ENCODE results near the gene TMEM121. TPM values are rescaled to one million over a fixed set of nuclear protein-coding genes. Genes with fewer than 3 reads are reported as not detected.

TMEM121 gene
- total and polyA plus RNA-seq, 10 of the 15 experiments (the other 5 are each of a cell fraction or from before 2014, with no cell fraction given): 0.04 to 4.9 (median 1.2) TPM; not detected in 2

GRCh38 chr14:105540811-105541210 lies 14.4 kb downstream of the TMEM121 start:
- Histone ChIP-seq H3K27ac (ENCODE audit: control insufficient read depth, insufficient read depth) (no peak overlapping the region), H3K27me3 (replicated peaks in 1 of 2; ENCODE audit: control insufficient read depth in 2 of 2, insufficient read depth in 2 of 2, low read length in 1 of 2) (no peaks in the 10 kb centered on the region; a peak in 3 of 4 replicates), H2AFZ (ENCODE audit: control insufficient read depth, low read depth, low read length) (no peak overlapping the region), H3K4me3 (no peak overlapping the region), H4K20me1 (ENCODE audit: control insufficient read depth, insufficient read depth) (no peaks in the 10 kb centered on the region), H3K9me3 (replicated peaks; ENCODE audit: control insufficient read depth, insufficient read depth, low read length) (no peaks in the 10 kb centered on the region; the same call in 1 of the 3 replicates), H3K4me1 (ENCODE audit: control insufficient read depth, insufficient read depth, low read length) (no peaks in the 10 kb centered on the region), H3K9ac (ENCODE audit: control insufficient read depth, insufficient read depth, low read length) (no peak overlapping the region), H3K36me3 (ENCODE audit: control insufficient read depth in 2 of 2, insufficient read depth in 2 of 2, low read length in 1 of 2) (no peaks in the 10 kb centered on the region), H3K79me2 (ENCODE audit: control insufficient read depth, insufficient read depth, low read length) (no peaks in the 10 kb centered on the region), H3K4me2 (ENCODE audit: control insufficient read depth, insufficient read depth) (no peak overlapping the region)
- 32% methylated on average over 9 of the region's 9 CpGs for WGBS (ENCODE audit: insufficient coverage, insufficient replicate concordance, low lambda C conversion rate, missing lambda C conversion rate)
- ATAC-seq: no peak
- intact Hi-C loops (cut with micrococcal nuclease; ENCODE audit: unreplicated experiment): no loop called here
- ChIA-PET CTCF (no interaction called here), SMC1A (ENCODE audit: uncharacterized antibody, unreplicated experiment) (no interaction called here), RAD21 (ENCODE audit: unreplicated experiment) (no interaction called here), POLR2A (no interaction called here)
- no peak for TF ChIP-seq PML (IDR thresholded peaks at IDR 0.05; ENCODE audit: low read length)
- TF ChIP-seq NR2C1 (IDR thresholded peaks at IDR 0.05): no peak
- no peak for TF ChIP-seq CBX5 (IDR thresholded peaks at IDR 0.05; ENCODE audit: low read depth)
- TF ChIP-seq SIX5 (IDR thresholded peaks at IDR 0.05; ENCODE audit: low read depth, low read length, severe bottlenecking): no peak
- no peak for TF ChIP-seq JUND (IDR thresholded peaks at IDR 0.05; ENCODE audit: low read depth, low read length)
- no peak for TF ChIP-seq JUNB (IDR thresholded peaks at IDR 0.05)
- TF ChIP-seq SIN3A (IDR thresholded peaks at IDR 0.05; ENCODE audit: low read depth, low read length): no peak
- no peak for TF ChIP-seq TBL1XR1 (IDR thresholded peaks at IDR 0.05; ENCODE audit: low read depth, low read length)
- TF ChIP-seq TARDBP (IDR thresholded peaks at IDR 0.05; ENCODE audit: borderline replicate concordance): no peak
- no peak for TF ChIP-seq ZNF384 (IDR thresholded peaks at IDR 0.05; ENCODE audit: borderline replicate concordance, low read depth, low read length)
- no peak for TF ChIP-seq ZNF687 (IDR thresholded peaks at IDR 0.05)
- no peak for TF ChIP-seq E4F1 (IDR thresholded peaks at IDR 0.05; ENCODE audit: borderline replicate concordance, partially characterized antibody)
- no peak for TF ChIP-seq GABPA (IDR thresholded peaks at IDR 0.05; ENCODE audit: low read depth)
- no peak for TF ChIP-seq MXI1 (IDR thresholded peaks at IDR 0.05; ENCODE audit: low read depth, low read length)
- in situ Hi-C loops (cut with MboI): no loop called here
- DNase-seq (ENCODE audit: low read depth, low spot score): no peak
- no TSS peak for BruUV-seq (replicated peaks)
- FAIRE-seq: no peak

Measured in GM12878 (cell line).